Vagina (tissue), 2 donors: ENCODE data around the gene MYH14. TPM values are rescaled to one million over a fixed set of nuclear protein-coding genes. Genes with fewer than 3 reads are reported as not detected.
"Not testable (repeated sequence)": the region's sequence is repeated elsewhere in the genome, so short reads cannot be mapped to it uniquely, and the experiment has no call there.

Source experiments
- DNase-seq, 2 donors: peaks; one replicate each; pipeline ENCODE4 v3.0.0-alpha.2; 2017; ENCODE audit errors: extremely low spot score in 2 of 2
- H3K27ac ChIP-seq: fragments of 200-600 bp; sonication (generic); one replicate; pipeline ENCODE4 v1.5.1; 2019
- H3K27me3 ChIP-seq: fragments of 200-600 bp; sonication (generic); one replicate; pipeline ENCODE4 v1.5.1; 2019
- H3K36me3 ChIP-seq, 2 donors: fragments of 200-600 bp; sonication (generic); one replicate each; pipeline ENCODE4 v1.5.1; 2017 to 2019
- H3K4me1 ChIP-seq: fragments of 200-600 bp; sonication (generic); one replicate; pipeline ENCODE4 v1.5.1; 2019
- H3K4me3 ChIP-seq, 2 donors: fragments of 200-600 bp; sonication (generic); 1 replicate in 1 of 2; 2 replicates in 1 of 2; pipeline ENCODE4 v1.5.1; 2016 to 2019
- H3K9me3 ChIP-seq: fragments of 200-600 bp; sonication (generic); one replicate; pipeline ENCODE4 v1.5.1; 2019
- POLR2A ChIP-seq, 2 donors: fragments of 450-650 bp; IDR thresholded peaks; one replicate each; pipeline ENCODE4 v1.6.1; 2017; ENCODE audit warnings: antibody characterized with exemption in 2 of 2, mild to moderate bottlenecking in 2 of 2, moderate library complexity in 2 of 2
- POLR2AphosphoS5 ChIP-seq, 2 donors: sonication (generic); formaldehyde crosslinking; IDR thresholded peaks; one replicate each; pipeline ENCODE4 v1.9.0; 2017; ENCODE audit warnings: antibody characterized with exemption in 2 of 2, mild to moderate bottlenecking in 2 of 2, low read depth in 1 of 2; ENCODE audit not compliant: insufficient read depth in 1 of 2
- intact Hi-C: fragments of 100-400 bp; cut with DNase I; formaldehyde crosslinking; loops from one replicate; pipeline ENCODE4 v1.15.1; 2023
- total RNA-seq: library from RNA; depleted of rRNA; stranded (reverse); fragments of >200 nt; gene quantifications from one replicate; pipeline ENCODE4 v1.2.3, GENCODE V29; 2016
- TF ChIP-seq, protein P1 (sequence below), 3 experiments: fragments of 450-650 bp in 2 of 3; fragments of 200-600 bp in 1 of 3; sonication (generic) in 1 of 3; IDR thresholded peaks; one replicate each; pipeline ENCODE4 v1.5.1; 2017 to 2019; ENCODE audit warnings: antibody characterized with exemption in 3 of 3, mild to moderate bottlenecking in 2 of 3, moderate library complexity in 2 of 3

The MYH14 gene
- total RNA-seq, 1 donor from 2014 or later, result 51.6 TPM

DNA sequence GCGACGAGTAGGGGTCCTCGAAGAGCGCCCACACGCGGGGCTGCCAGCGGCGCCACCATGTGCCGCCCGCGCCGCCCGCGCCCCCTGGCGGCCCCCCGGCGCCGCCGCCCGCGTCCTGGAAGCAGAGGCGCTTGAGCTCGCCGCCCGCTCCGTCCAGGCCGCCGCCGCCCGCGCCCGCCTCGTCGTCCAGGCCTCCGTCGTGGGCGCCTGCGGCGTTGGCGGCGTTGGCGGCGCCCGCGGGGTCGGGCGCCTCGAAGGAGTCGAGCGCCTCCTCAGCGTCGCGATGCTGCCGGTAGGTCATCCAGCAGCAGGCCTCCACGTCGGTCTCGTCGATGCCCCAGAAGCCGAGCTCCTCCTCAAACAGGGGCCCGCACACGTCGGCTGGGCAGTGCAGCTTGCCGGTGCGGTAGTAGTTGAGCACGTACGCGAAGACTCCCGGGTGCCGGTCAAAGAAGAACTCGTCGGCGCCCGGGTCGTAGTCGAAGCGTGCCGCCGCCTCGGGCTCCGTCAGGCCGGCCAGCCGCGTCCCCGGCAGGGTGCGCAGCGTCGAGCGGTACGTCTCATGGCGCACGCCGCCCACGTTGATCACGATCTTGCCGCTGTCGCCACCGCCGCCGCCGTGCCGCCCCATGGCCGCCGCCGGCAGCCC lies 124.9 kb downstream of the MYH14 start:
- no peaks in the 10 kb centered on the region for H3K36me3 ChIP-seq
- H3K27ac ChIP-seq, result no peak overlapping the region
- H3K27me3 ChIP-seq, result no peaks in the 10 kb centered on the region
- intact Hi-C loops, result no loop called here
- no peak for DNase-seq
- TF ChIP-seq, protein P1, sequence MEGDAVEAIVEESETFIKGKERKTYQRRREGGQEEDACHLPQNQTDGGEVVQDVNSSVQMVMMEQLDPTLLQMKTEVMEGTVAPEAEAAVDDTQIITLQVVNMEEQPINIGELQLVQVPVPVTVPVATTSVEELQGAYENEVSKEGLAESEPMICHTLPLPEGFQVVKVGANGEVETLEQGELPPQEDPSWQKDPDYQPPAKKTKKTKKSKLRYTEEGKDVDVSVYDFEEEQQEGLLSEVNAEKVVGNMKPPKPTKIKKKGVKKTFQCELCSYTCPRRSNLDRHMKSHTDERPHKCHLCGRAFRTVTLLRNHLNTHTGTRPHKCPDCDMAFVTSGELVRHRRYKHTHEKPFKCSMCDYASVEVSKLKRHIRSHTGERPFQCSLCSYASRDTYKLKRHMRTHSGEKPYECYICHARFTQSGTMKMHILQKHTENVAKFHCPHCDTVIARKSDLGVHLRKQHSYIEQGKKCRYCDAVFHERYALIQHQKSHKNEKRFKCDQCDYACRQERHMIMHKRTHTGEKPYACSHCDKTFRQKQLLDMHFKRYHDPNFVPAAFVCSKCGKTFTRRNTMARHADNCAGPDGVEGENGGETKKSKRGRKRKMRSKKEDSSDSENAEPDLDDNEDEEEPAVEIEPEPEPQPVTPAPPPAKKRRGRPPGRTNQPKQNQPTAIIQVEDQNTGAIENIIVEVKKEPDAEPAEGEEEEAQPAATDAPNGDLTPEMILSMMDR (IDR thresholded peaks at IDR 0.05), result no peak
- no peak for TF ChIP-seq POLR2AphosphoS5 (IDR thresholded peaks at IDR 0.05; ENCODE audit: insufficient read depth in 1 of 2, low read depth in 1 of 2)
- no peaks in the 10 kb centered on the region for H3K9me3 ChIP-seq
- H3K4me3 ChIP-seq, result peak overlapping the region in 1 of 2 donors; percentile 28
- H3K4me1 ChIP-seq, result peaks cover 56% of the 10 kb centered on the region

DNA sequence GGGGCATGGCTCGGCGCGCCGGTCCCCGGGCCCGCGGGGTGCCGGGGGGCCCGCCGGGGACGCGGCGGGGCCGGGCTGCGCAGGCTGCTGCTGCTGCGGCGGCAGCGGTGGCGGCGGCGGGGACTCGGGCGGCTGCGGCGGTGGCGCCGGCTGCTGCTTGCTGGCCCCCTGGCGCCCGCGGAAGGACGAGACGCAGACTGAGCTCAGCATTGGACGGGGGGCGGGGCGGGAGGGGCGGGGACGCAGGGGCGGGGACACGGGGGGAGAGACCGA lies 125.4 kb downstream of the MYH14 start:
- H3K36me3 ChIP-seq, result no peaks in the 10 kb centered on the region
- no peak overlapping the region for H3K27ac ChIP-seq
- intact Hi-C loops, result no loop called here
- H3K4me1 ChIP-seq, result peaks cover 58% of the 10 kb centered on the region
- no peaks in the 10 kb centered on the region for H3K9me3 ChIP-seq
- peak overlapping the region in 1 of 2 donors; percentile 28 for H3K4me3 ChIP-seq
- DNase-seq, result no peak
- H3K27me3 ChIP-seq, result no peaks in the 10 kb centered on the region
- TF ChIP-seq POLR2AphosphoS5 (IDR thresholded peaks at IDR 0.05; ENCODE audit: insufficient read depth in 1 of 2, low read depth in 1 of 2) (no peak), POLR2A (IDR thresholded peaks at IDR 0.05) (no peak)
- TF ChIP-seq, protein P1 (IDR thresholded peaks at IDR 0.05), result no peak

- DNase-seq, result peak in 1 of 2 donors; percentile 97
- Histone ChIP-seq H3K36me3 (no peaks in the 10 kb centered on the region), H3K27me3 (no peaks in the 10 kb centered on the region), H3K9me3 (no peaks in the 10 kb centered on the region), H3K4me1 (peaks cover 58% of the 10 kb centered on the region), H3K4me3 (peak within 1 kb of the TSS; percentile 12 to 28), H3K27ac (peak within 1 kb of the TSS; percentile 60)
- intact Hi-C loops, result no loop called here
- TF ChIP-seq POLR2AphosphoS5 (IDR thresholded peaks at IDR 0.05; ENCODE audit: insufficient read depth in 1 of 2, low read depth in 1 of 2) (peak in 1 of 2 donors; percentile 39), POLR2A (IDR thresholded peaks at IDR 0.05) (peak in 1 of 2 donors; percentile 21)
- TF ChIP-seq, protein P1 (IDR thresholded peaks at IDR 0.05), result no peak
Measured at GRCh38 chr19:50329146-50329925, 125.9 kb downstream of the MYH14 start, which contains the start of gene KCNC3. Gene KCNC3 (minus strand): TSS chr19:50329377. CDS start chr19:50329082, 295 bp downstream.

DNA sequence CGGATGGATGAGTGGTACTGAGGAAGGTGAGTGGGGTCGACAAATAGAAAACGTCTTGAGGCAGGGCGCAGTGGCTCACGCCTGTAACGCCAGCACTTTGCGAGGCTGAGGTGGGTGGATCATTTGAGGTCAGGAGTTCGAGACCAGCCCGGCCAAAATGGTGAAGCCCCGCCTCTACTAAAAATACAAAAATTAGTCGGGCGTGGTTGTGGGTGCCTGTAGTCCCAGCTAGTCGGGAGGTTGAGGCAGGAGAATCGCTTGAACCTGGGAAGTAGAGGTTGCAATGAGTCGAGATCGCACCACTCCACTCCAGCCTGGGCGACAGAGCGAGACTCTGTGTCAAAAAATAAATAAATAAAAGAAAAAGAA lies 126.5 kb downstream of the MYH14 start:
- H3K4me3 ChIP-seq, result peak overlapping the region; percentile 12 to 26

DNA sequence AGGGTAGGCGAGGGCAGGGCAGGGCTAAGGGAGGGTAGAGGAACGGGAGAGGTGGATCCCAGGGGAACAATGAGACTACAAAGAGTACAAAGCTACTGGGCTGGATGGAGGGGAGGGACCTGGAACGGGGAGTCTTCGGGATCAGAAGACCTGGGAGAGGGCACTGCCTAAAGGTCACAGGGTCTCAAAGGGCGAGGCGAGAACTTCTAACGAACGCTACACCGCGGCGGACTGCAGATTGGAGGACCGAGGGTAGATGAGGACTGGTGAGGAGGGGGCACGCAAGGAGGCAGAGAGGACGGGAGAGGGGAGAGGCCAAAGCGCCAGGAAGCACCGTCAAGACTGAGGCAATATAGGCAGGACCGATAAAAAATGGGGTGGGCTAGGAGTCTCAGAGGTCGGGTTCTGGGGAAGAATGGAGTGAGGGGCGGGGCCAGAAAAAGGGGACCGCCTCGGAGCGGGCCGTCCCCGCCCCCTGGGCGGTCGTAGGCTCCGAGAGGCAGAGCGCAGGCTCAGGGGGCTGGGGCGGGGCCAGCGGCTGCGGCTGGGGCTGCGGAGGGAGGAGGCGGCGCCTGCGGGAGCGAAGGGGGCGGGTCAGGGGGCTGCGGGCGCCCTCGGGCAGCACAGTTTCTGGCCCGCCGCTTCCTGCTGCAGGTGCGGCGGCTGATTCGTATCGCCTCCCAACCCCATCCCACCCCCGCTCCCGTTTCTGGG lies 127.1 kb downstream of the MYH14 start:
- Histone ChIP-seq H3K36me3 (no peaks in the 10 kb centered on the region), H3K4me3 (peak overlapping the region; percentile 12 to 30), H3K9me3 (no peaks in the 10 kb centered on the region), H3K27me3 (no peaks in the 10 kb centered on the region), H3K4me1 (peaks cover 48% of the 10 kb centered on the region), H3K27ac (no peak overlapping the region)
- intact Hi-C loops, result no loop called here
- DNase-seq, result no peak
- TF ChIP-seq POLR2AphosphoS5 (IDR thresholded peaks at IDR 0.05; ENCODE audit: insufficient read depth in 1 of 2, low read depth in 1 of 2) (no peak), POLR2A (IDR thresholded peaks at IDR 0.05) (no peak)
- TF ChIP-seq, protein P1 (IDR thresholded peaks at IDR 0.05), result no peak

More for the DNA sequence above, 126.5 kb downstream of the MYH14 start:
- H3K36me3 ChIP-seq, DNase-seq, H3K9me3 ChIP-seq, intact Hi-C loops, H3K27me3 ChIP-seq: not testable (repeated sequence)
- Histone ChIP-seq H3K27ac (peak overlapping the region; percentile 60), H3K4me1 (peaks cover 52% of the 10 kb centered on the region)
